ENCODE results near the gene SCN8A.

The SCN8A gene

DNA sequence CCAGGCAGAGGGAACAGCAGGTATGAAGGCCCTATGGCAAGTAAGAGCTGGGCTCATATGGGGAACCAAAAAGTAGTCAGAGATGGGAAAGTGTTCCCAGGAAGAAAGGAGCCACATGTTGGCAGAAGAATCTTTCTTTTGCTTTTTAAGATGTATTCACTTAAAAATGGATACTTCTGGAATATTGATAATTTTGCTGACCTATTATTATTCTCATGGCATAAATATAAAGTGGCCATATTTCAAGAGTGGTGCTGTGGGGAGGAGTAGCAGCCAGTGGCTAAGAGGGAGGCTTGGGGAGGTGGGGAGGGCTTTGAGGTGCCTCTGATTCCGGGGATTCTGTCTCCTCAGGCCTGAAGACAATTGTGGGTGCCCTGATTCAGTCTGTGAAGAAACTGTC, 108.2 kb downstream of the SCN8A start:
- DNase-seq (ENCODE audit: low read depth, low spot score) = no peak
- H3K27ac ChIP-seq = no peak overlapping the region

DNA sequence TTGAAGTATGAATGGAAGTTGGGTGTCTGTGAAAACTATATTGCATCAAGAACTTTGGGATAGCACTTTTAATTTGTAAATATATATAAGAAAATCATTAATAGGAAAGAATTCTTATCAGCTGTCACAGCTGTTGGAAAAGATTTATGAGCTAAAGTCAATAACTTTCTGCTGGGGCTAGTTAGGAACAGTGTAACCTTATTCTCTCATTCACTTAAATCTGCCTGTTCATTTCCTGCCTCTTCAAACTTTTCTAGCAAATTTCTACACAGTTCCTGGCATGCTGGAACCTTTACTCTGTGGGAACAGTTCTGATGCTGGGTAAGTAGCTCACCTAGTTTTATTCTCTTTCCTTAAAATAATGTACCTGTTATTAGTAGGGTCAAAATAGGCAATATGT, 109.9 kb downstream of the SCN8A start:
- DNase-seq (ENCODE audit: low read depth, low spot score) = no peak
- no peak overlapping the region for H3K27ac ChIP-seq

DNA sequence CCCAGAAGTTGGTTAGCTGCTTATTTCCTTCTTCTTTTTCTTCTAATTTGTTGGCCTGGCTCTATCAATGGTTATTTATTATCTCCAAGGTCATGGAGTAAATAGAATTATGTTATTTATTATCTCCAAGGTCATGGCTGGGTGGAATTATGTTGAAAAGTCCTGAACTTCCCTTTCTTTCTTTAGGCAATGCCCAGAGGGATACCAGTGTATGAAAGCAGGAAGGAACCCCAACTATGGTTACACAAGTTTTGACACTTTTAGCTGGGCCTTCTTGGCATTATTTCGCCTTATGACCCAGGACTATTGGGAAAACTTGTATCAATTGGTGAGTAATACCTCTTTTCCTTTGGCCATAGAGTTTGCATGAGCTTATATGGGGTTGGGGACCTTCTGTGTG, 111.6 kb downstream of the SCN8A start:
- DNase-seq (ENCODE audit: low read depth, low spot score) = no peak
- no peak overlapping the region for H3K27ac ChIP-seq

DNA sequence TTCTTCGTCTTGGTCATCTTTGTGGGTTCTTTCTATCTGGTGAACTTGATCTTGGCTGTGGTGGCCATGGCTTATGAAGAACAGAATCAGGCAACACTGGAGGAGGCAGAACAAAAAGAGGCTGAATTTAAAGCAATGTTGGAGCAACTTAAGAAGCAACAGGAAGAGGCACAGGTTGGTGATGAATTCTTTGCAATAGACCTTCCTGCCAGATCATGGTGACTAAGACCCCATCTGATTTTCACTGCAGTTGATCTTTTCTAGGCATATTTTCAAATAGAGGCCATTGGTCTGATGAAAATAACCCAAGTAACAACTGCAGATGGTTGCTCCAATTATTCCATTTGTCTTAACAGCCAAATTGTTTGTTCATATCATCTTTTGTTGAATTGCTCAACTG, 114.4 kb downstream of the SCN8A start:
- DNase-seq (ENCODE audit: low read depth, low spot score) = no peak
- H3K27ac ChIP-seq = no peak overlapping the region

DNA sequence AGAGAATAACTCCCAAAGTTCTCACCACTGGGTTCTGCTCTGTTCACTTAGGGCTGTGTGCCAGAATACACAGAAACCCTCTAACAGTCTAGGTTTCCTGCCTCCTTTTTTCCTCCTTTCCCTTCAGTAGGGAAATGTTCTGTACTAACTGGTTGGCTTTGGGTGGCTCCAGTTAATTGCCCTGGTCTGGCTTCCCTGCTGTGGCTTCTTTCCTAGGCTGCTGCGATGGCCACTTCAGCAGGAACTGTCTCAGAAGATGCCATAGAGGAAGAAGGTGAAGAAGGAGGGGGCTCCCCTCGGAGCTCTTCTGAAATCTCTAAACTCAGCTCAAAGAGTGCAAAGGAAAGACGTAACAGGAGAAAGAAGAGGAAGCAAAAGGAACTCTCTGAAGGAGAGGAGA, 115.2 kb downstream of the SCN8A start:
- no peak for DNase-seq (ENCODE audit: low read depth, low spot score)
- H3K27ac ChIP-seq = no peak overlapping the region

DNA sequence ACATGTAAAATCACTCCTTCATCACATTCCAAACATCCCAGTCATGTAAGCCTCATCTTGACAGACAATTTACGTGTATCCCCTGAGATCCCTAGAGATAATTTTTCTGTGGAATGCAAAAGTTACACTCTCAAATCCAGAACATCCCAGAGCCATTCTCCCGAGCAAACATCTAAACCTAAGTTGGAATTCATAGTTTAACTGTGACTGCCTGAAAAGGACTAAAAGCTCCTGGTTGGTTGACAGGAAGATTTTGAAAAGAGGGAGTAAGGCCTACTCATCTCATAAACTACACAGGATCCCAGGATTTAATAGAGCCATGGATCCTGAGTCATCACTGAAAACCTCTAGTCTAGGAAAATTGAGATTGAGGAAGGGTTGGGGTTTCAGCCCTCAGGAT, 123.6 kb downstream of the SCN8A start:
- DNase-seq (ENCODE audit: low read depth, low spot score) = no peak
- no peak overlapping the region for H3K27ac ChIP-seq

DNA sequence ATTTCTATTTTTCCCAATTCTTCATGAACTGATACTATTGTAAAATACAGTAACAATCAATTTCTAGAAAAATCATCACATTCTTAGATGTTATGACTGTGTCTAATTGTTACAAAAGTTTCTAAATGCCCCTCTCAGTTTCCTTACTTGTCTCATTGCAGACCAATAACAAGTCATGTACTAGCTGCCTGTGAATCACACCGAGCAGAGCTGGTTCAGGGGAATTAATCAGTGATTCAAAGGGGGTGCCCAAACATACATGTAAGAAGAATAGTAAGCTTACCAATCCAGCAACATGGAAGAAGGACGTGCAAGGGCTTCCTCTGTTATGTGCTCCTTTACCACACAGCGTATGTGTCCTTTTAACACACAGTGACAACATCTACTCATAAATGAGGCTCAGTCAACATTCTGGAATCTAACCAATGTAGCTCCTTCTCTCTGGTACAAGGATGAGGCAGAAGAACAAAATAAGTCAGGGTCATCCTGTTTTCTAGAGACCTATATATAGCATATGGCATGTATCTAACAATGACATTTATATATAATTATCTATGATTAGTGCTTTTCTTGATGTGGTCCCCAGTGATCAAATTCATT, 126.4 kb downstream of the SCN8A start:
- DNase-seq (ENCODE audit: low read depth, low spot score) = no peak

DNA sequence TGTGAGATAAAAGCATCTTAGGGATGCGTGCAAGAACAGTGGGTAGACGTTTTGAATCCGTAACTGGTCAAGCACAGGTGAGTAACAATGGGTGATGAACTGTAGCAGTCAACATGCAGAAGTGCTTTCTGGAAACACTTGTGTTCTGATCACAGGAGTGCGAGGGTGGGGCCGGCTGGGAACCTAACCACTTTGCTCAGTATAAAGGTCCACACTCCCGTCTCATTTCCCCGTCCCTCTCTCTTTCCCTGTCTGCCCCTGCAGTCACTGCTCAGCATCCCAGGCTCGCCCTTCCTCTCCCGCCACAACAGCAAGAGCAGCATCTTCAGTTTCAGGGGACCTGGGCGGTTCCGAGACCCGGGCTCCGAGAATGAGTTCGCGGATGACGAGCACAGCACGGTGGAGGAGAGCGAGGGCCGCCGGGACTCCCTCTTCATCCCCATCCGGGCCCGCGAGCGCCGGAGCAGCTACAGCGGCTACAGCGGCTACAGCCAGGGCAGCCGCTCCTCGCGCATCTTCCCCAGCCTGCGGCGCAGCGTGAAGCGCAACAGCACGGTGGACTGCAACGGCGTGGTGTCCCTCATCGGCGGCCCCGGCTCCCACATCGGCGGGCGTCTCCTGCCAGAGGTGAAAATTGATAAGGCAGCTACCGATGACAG, 130.4 kb downstream of the SCN8A start:
- no peak for DNase-seq (ENCODE audit: low read depth, low spot score)
- H3K27ac ChIP-seq = no peak overlapping the region

More for the DNA sequence above, 126.4 kb downstream of the SCN8A start:
- H3K27ac ChIP-seq = no peak overlapping the region

DNA sequence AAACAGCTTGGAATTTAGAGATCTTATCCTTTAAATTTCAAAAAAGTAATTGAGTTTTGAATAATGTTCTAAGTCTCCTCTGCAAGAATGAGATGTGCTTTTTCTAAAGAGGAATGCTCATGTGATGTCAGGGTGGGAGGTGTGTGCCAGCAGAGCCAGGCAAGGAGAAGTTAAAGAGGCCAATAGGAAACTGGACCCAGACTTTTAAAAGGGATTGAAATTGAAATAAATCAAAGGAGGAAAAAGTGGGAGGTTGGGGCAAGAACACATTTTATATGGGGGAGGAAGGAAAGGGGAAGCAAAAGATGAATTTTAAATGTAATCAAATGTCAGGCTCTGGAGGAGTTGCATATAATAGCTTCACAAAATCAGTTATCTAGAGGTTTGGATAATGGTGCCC, 131.4 kb downstream of the SCN8A start:
- H3K27ac ChIP-seq = no peak overlapping the region
- DNase-seq (ENCODE audit: low read depth, low spot score) = no peak

DNA sequence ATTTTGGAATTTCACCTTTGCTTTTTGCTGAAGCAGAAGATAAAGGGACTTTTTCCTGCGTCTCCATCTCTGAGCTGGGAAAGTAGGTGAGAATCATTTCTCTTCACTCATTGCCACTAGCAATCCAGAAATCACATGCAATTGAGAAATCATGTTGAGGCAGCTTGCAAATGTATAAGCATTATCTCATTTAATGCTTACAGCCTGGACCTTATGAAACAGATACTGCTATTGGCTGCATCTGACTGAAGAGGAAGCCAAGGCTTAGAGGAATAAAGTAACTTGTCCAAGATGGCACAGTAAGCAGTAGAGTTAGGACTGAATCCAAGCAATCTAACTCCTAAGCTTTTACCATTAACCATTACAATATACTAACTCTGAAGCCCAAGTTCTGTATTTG, 135.1 kb downstream of the SCN8A start:
- no peak overlapping the region for H3K27ac ChIP-seq
- DNase-seq (ENCODE audit: low read depth, low spot score) = no peak

DNA sequence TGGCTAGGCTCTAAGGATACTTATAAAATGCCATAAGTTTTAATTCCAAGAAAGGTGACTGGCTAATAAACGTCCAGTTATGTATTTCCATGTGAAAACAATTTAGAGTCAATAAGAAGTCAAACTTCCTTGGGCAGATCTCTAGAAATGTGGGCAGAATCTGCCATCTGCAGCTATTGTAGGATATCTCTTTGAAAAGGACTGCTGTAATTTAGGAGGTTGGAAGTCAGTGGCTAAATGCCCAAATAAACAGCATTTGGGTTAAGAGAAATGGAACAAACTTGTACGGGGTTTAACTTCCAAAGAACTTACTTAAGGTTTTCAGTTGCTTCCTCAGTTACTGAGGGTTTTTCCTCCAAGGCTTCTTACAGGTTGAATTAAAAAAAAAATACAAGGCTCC, 135.9 kb downstream of the SCN8A start:
- H3K27ac ChIP-seq = no peak overlapping the region

DNA sequence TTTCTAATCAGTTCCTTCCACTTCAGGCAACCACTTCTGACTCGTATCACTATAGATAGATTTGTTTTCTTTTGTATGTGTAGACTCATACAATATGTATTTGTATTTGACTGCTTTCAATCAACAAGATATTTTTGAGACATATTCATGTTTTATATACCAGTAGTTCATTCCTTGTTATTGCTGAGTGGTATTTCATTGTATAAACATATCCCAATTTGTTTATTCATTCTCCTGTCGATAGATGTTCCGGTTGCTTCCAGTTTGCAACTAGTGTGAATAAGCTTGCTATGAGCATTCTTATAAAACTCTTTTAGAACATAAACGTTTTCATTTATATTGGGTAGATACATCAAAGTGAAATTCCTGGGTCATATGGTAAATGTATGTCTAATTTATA, 138.3 kb downstream of the SCN8A start:
- no peak overlapping the region for H3K27ac ChIP-seq
- no peak for DNase-seq (ENCODE audit: low read depth, low spot score)

More for the DNA sequence above, 135.9 kb downstream of the SCN8A start:
- no peak for DNase-seq (ENCODE audit: low read depth, low spot score)

DNA sequence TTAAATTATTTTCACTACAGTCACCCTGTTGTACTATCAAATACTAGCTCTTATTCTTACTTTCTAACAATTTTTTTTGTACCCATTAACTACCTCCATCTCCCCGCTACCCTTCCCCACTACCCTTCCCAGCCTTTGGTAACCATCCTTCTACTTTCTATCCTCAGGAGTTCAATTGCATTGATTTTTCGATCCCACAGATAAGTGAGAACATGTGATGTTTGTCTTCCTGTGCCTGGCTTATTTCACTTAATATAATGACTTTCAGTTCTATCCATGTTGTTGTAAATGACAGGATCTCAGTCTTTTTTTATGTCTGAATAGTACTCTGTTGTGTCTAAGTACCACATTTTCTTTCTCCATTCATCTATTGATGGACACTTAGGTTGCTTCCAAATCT, 139.7 kb downstream of the SCN8A start:
- H3K27ac ChIP-seq = no peak overlapping the region
- no peak for DNase-seq (ENCODE audit: low read depth, low spot score)

DNA sequence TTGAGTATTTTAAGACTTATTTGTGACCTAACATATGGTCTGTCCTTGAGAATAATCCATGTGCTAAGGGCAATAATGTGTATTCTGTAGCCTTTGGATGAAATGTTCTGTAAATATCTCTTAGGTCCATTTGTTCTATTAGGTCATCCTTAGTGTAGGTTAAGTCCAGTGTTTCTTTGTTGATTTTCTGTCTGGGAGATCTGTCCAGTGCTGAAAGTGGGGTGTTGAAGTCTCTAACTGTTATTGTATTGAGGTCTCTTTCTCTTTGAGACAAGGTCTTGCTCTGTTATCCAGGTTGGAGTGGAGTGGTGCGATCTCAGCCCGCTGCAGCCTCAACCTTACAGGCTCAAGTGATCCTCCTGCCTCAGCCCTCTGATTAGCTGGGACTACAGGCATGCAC, 149.5 kb downstream of the SCN8A start:
- DNase-seq (ENCODE audit: low read depth, low spot score) = no peak
- H3K27ac ChIP-seq = no peak overlapping the region

DNA sequence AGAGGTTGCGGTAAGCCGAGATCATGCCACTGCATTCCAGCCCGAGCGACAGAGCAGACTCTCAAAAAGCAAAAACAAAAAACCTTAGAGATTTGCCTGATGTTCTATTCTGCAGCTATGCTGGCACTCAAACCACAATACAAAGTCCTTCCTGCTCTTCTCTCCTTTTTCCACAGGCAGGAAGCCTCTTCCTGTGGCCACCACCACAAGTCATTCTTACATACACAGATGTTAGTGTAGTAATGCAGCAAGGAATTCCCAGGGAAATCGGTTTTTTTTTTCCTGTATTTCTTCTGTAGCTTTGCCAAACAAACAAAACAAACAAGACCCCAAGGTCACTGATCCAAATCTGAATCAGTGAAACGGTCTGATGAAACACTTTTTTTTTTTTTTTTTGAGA, 153.2 kb downstream of the SCN8A start:
- H3K27ac ChIP-seq = no peak overlapping the region
- no peak for DNase-seq (ENCODE audit: low read depth, low spot score)

DNA sequence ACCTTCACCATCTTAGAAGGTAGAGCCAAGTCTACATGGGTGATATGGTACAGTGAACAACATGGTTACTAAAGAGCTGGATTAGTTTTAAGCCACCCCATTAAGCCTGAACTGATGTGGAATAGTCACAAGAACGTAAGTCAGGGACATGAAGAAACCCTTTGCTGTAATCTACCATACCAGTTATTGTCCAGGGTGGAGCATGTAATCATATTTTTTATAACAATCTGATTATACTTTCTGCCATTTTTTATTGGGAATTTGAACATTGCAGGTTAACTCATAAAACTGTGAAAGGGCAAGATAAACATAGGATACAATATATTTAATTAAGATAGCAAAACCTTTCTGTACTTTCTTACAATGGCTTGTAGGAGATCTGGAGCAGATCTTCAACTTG, 153.9 kb downstream of the SCN8A start:
- no peak for DNase-seq (ENCODE audit: low read depth, low spot score)
- H3K27ac ChIP-seq = no peak overlapping the region

DNA sequence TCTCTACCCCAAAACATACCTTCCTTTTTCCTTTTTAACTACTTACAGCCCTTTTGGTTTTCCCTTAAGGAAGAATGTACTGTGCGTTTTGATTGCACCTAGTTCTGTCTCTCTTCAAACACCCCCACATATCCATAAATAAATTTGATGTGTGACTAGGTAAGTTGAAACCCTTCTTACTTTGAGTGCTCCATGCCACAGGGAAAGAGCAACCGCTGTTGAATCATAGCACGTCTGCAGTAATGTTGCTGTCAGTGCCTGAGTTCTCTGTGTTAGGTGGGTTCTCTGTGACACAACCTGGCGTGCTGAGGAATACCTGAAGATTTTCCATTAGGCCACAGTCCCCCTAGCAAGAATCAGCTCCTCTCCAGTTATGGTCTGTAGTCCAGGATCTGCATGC, 155.4 kb downstream of the SCN8A start:
- no peak overlapping the region for H3K27ac ChIP-seq
- no peak for DNase-seq (ENCODE audit: low read depth, low spot score)

DNA sequence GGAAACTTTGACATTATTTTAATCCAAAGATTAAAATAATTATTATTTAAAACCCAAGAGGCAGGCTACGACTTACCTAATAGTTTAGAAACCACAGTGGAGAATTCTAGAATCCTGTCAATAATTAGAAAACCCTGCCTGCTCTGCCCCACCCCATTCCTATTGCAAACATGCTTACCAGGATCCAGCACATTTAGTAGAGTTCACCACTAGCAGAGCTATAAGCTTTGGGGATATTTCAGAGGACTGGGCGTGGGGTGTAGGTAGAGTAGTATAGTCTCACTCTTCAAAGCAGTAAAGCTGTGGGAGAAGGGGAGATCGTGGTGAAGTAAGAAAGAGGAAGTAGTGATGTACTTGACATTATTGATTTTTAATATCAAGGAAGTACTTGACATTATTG, 157.2 kb downstream of the SCN8A start:
- no peak for DNase-seq (ENCODE audit: low read depth, low spot score)
- H3K27ac ChIP-seq = no peak overlapping the region

DNA sequence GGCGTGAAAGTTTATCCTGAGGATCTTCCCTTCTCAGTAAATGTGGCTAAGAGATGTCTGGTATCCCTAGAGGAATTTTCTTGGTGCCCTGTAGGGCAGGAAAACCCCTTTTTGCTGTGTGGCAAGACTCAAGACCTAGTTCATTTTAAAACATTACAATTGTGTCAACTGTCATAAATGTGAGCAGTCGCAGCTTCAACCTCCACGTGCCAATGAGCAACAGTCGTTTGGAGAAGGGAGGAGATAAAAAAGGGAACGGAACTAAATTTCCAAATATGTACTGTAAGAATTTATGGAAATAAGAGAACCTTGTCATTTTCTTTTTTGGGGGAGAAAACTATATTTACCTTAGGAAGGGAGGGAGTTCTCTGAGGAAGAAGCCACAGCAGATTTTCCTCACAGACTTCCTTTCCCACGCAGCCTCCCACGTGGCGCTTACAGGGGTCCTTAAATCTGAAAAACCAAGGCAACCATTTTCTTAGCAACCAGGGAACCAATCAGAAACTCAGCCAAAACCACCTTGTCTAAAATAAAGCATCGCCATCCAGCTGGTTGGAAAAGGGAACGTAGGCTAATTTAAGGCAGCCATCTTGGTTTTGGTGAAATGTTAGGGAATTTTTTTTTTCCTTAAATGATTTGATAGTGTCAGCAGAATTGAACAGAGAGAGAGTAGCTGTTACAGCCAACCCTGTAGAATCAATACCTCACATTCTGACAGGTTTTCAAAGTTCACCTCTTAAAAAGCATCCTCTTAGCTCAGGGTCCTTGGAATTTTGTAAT, 158.4 kb downstream of the SCN8A start:
- no peak for DNase-seq (ENCODE audit: low read depth, low spot score)
- no peak overlapping the region for H3K27ac ChIP-seq

DNA sequence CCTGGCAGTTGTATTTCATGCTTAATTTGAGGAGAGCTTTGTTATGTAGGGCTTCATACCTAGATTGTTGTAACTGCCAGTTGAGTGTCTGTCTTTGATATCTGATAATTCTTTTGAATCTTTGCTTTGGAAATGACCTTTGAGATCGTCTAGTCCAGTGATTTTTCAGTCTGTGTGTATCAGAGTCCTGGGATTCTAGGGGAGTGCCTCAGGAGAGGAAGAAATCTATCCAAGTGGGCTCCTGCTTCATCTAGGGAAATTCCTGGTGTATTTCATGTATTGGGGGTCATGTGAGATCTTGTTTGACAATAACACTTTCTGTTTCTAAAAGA, 158.9 kb downstream of the SCN8A start:
- H3K27ac ChIP-seq = no peak overlapping the region
- no peak for DNase-seq (ENCODE audit: low read depth, low spot score)

DNA sequence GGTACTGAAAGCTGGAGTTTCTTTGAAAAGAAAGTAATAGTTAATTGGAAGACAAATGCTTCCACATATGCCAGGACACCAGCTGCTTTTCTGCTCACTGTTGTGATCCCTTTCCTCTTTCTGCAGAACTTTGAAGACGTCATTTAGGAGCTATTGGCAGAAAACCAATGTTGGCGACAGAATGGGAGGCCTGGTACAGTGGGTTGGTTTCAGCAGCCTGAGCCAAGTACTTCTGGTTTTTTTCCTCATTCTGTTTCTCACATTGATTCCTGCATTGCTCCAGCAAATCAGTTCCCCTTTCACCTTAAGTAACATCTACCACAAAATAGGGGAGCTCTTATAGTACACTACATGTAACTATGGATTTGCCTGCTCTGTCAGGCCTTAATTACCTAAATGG, 160.6 kb downstream of the SCN8A start:
- no peak for DNase-seq (ENCODE audit: low read depth, low spot score)
- no peak overlapping the region for H3K27ac ChIP-seq

Data from epithelial cell of prostate (primary cell).